Measurements from ENCODE around the gene RUNDC1. TPM values are rescaled to one million over a fixed set of nuclear protein-coding genes. Genes with fewer than 3 reads are reported as not detected.
"Not testable (repeated sequence)": the region's sequence is repeated elsewhere in the genome, so short reads cannot be mapped to it uniquely, and the experiment has no call there.

RUNDC1 gene
- polyA plus RNA-seq, 1 donor (not counting 4 experiments of a cell fraction or from before 2014, with no cell fraction given): 11.1 TPM

DNA sequence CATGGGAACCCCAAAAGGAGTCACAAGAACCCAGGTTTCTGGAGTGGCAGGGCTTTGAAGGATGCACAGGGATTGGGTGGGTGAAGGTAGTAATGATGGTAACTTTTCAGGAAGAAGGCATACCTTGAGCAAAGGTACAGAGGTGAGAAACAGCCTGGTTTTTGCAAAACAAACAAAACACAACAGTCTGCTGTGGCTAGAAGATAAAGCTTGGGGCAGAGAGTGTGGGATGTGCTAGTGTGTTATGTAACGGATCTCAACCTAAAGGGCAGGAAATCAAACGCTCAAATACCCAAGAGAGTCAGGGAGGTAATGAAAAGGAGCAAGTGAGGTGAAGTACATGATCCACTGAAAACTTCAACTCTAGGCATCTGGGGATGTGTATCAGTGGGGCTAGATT lies 5.1 kb upstream of the RUNDC1 start:
- Histone ChIP-seq H4K20me1 (ENCODE audit: control insufficient read depth, extremely low read depth, insufficient read depth, low read length) (no peaks in the 10 kb centered on the region), H3K9me1 (ENCODE audit: control insufficient read depth, extremely low read depth, insufficient read depth, low read length) (no peaks in the 10 kb centered on the region), H3K9me3 (ENCODE audit: control insufficient read depth, low read depth, low read length) (no peaks in the 10 kb centered on the region), H3K9ac (ENCODE audit: control insufficient read depth, extremely low read depth, insufficient read depth, low read length) (no peak overlapping the region), H3K79me2 (ENCODE audit: control insufficient read depth, insufficient read depth, low read length) (no peaks in the 10 kb centered on the region), H3K4me1 (ENCODE audit: control insufficient read depth, extremely low read depth, insufficient read depth, low read length) (peaks cover 8% of the 10 kb centered on the region), H3K27me3 (ENCODE audit: control insufficient read depth, extremely low read depth, insufficient read depth, low read length) (no peaks in the 10 kb centered on the region), H3K4me2 (ENCODE audit: control insufficient read depth, extremely low read depth, insufficient read depth, low read depth, low read length) (no peak overlapping the region), H3K36me3 (ENCODE audit: control insufficient read depth in 2 of 2, extremely low read depth in 1 of 2, insufficient read depth in 2 of 2, low read length in 2 of 2) (no peaks in the 10 kb centered on the region), H2AFZ (ENCODE audit: control insufficient read depth, low read length) (no peak overlapping the region), H3K4me3 (ENCODE audit: control insufficient read depth in 2 of 3, extremely low read depth in 1 of 3, insufficient read depth in 2 of 3, low read depth in 1 of 3, low read length in 3 of 3) (no peak overlapping the region), H3K27ac (ENCODE audit: control insufficient read depth, insufficient read depth, low read length) (no peak overlapping the region)
- FAIRE-seq (no peak), DNase-seq (ENCODE audit: low read depth, low spot score) (no peak)
- dilution Hi-C loops (cut with MboI; ENCODE audit: extremely low pct_ligation_motif_present, low sequenced_read_pairs): no loop called here
- TF ChIP-seq EZH2 (IDR thresholded peaks at IDR 0.05; ENCODE audit: low read length): no peak
- TF ChIP-seq, protein P1, sequence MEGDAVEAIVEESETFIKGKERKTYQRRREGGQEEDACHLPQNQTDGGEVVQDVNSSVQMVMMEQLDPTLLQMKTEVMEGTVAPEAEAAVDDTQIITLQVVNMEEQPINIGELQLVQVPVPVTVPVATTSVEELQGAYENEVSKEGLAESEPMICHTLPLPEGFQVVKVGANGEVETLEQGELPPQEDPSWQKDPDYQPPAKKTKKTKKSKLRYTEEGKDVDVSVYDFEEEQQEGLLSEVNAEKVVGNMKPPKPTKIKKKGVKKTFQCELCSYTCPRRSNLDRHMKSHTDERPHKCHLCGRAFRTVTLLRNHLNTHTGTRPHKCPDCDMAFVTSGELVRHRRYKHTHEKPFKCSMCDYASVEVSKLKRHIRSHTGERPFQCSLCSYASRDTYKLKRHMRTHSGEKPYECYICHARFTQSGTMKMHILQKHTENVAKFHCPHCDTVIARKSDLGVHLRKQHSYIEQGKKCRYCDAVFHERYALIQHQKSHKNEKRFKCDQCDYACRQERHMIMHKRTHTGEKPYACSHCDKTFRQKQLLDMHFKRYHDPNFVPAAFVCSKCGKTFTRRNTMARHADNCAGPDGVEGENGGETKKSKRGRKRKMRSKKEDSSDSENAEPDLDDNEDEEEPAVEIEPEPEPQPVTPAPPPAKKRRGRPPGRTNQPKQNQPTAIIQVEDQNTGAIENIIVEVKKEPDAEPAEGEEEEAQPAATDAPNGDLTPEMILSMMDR (optimal IDR thresholded peaks at IDR 0.05 in 1 of 3, IDR thresholded peaks at IDR 0.05 in 1 of 3, conservative IDR thresholded peaks at IDR 0.05 in 1 of 3; ENCODE audit: extremely low read depth in 1 of 3, insufficient read depth in 2 of 3, low read length in 3 of 3): no peak

DNA sequence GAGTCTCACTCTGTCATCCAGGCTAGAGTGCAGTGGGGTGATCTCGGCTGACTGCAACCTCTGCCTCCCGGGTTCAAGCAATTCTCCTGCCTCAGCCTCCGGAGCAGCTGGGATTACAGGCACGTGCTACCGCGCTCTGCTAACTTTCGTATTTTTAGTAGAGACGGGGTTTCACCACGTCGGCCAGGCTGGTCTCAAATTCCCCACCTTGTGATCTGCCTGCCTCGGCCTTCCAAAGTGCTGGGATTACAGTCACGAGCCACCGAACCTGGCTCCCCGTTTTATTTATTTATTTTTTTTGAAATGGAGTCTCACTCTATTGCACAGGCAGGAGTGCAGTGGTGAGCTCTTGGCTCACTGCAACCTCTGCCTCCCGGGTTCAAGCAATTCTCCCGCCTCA lies 4.7 kb upstream of the RUNDC1 start:
- dilution Hi-C loops (cut with MboI; ENCODE audit: extremely low pct_ligation_motif_present, low sequenced_read_pairs); H3K27me3 ChIP-seq (ENCODE audit: control insufficient read depth, extremely low read depth, insufficient read depth, low read length); H4K20me1 ChIP-seq (ENCODE audit: control insufficient read depth, extremely low read depth, insufficient read depth, low read length); H3K9ac ChIP-seq (ENCODE audit: control insufficient read depth, extremely low read depth, insufficient read depth, low read length); FAIRE-seq; H3K4me3 ChIP-seq (ENCODE audit: control insufficient read depth in 2 of 3, extremely low read depth in 1 of 3, insufficient read depth in 2 of 3, low read depth in 1 of 3, low read length in 3 of 3); H3K79me2 ChIP-seq (ENCODE audit: control insufficient read depth, insufficient read depth, low read length); H3K4me1 ChIP-seq (ENCODE audit: control insufficient read depth, extremely low read depth, insufficient read depth, low read length); H3K9me3 ChIP-seq (ENCODE audit: control insufficient read depth, low read depth, low read length); H3K27ac ChIP-seq (ENCODE audit: control insufficient read depth, insufficient read depth, low read length); H3K36me3 ChIP-seq (ENCODE audit: control insufficient read depth in 2 of 2, extremely low read depth in 1 of 2, insufficient read depth in 2 of 2, low read length in 2 of 2); H3K4me2 ChIP-seq (ENCODE audit: control insufficient read depth, extremely low read depth, insufficient read depth, low read depth, low read length); DNase-seq (ENCODE audit: low read depth, low spot score); H3K9me1 ChIP-seq (ENCODE audit: control insufficient read depth, extremely low read depth, insufficient read depth, low read length); H2AFZ ChIP-seq (ENCODE audit: control insufficient read depth, low read length): not testable (repeated sequence)

All from keratinocyte (primary cell).